LNCAP (cell line): ENCODE data around the gene STMND1.

Experiments
- TF ChIP-seq, protein P1 (sequence below): fragments of 450-650 bp; IDR thresholded peaks from 2 replicates; pipeline ENCODE4 v1.5.1; 2017; ENCODE audit warnings: mild to moderate bottlenecking

Gene STMND1

DNA sequence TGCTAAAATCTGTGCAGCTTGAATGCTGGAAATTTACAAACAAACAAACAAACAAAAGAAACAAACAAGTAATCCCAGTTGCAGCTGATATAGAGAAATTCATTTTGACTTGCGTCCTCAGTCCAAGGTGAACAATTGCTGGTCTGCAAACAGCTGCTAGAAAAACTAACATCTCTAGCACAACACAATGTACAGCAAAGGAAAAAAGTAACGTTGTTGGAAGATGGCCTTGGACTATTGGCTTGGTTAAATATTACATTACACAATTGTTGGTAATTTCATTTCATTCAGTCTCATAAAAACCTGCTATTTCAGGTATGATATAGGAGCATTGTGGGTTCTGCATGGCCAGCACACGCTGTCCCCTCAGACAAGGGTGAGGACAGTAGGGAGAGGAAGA is 50.0 kb downstream of the STMND1 start:
- TF ChIP-seq, protein P1, sequence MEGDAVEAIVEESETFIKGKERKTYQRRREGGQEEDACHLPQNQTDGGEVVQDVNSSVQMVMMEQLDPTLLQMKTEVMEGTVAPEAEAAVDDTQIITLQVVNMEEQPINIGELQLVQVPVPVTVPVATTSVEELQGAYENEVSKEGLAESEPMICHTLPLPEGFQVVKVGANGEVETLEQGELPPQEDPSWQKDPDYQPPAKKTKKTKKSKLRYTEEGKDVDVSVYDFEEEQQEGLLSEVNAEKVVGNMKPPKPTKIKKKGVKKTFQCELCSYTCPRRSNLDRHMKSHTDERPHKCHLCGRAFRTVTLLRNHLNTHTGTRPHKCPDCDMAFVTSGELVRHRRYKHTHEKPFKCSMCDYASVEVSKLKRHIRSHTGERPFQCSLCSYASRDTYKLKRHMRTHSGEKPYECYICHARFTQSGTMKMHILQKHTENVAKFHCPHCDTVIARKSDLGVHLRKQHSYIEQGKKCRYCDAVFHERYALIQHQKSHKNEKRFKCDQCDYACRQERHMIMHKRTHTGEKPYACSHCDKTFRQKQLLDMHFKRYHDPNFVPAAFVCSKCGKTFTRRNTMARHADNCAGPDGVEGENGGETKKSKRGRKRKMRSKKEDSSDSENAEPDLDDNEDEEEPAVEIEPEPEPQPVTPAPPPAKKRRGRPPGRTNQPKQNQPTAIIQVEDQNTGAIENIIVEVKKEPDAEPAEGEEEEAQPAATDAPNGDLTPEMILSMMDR: no peak

DNA sequence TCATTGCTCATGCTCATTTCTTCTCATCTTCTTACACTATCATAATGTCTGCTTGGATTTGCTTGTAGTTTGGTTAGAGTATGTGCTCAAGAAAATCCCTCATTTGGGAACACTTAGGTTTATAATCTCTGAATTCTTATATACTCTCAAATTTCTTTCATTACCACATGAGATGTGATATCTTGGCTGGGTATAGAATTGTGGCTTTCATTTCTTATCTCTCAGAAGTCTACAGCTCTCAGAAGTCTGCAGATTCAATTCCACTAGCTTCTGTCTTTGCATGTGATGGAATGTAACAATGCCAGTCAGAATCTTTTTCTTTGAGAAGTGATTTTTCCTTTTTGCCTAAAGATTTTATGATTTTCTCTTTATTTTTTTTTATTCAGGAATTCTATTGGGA is 50.9 kb downstream of the STMND1 start:
- TF ChIP-seq, protein P1: no peak

DNA sequence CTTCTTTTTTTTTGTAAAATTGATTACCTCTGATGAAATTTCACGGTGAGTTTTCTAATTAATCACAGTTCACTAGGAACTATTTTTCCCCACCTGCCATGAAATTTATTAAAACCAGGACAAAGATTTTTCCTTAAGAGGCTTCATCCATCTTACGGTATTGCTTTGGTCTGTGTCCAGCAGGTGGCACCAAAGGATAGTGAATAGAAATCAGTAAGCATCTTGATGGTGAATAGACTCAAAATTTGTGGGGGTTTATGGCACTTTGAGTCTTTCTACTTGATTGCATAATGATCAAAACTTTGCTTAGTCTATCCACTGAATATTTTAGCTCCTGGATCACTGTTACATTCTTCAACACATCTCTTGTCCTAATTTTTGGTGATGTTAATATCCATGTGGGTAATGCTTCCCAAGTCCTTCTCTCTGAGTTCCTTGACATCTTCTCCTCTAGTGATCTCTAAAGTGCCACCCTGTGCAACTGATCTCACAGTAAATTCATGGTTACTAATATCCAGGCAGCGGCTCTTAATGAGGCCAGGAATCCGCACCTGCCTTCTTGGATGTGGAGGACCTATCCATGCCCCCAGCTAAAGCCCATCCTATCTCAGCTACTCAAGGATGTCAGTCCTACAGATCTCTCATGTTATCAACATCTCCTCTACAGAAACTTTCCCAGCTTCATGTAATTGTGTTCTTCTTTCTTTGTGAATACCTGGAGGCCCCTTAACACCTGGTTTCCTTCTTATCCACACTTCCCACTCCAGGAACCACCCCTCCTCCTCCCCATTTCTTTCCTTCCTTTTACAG is 54.5 kb downstream of the STMND1 start:
- TF ChIP-seq, protein P1: peak; percentile 71

DNA sequence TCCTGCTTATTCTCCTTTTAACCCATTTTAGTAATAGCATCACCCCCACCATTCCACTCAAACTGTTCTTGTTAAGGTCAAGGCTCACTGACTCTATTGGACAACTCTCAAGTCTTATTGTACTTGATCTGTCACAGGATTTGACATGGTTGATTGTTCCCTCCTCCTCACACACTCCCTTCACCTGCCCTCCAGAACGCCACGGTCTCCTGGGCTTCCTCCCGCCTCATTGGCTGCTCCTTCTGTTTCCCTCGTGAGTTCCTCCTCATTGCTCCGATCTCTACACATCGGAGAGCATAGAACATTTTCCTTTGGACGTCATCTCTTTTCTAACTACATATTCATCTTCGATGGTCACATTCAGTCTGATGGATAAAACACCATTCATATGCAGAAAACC is 55.1 kb downstream of the STMND1 start:
- TF ChIP-seq, protein P1: no peak

DNA sequence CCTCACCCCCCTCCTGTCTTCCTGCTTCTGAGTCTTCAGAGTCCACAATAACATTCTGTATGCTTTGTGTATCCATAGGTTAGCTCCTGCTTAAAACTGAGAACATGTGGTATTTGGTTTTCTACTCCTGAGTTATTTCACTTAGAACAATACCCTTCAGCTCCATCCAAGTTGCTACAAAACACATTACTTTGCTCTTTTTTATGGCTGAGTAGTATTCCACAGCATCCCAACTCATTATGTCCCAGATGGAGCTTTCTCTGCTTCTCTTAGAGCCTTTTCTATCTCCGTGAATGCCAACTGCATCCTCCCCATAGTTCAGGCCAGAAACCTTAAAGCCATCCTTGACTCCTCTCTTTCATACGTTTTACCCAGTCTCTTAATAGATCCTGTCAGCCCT is 55.8 kb downstream of the STMND1 start:
- TF ChIP-seq, protein P1: no peak

DNA sequence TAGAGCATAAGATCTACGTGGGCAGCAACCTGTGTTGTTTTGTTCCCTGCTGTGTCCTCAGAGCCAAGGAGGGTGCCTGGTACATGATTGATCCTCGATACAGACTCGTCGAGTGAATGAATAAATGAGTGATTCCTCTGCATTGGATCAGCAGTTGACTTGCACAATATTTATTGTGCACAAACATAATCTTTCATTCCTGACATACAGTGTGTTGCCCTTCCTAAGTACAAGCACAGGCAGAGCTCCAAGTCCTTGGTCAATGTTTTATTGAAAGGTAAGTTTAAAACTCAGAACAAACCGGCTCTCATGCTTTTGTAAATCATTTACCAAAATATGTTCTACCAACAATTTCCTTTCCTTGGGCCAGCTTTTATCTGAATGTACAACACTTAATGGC is 57.4 kb downstream of the STMND1 start:
- TF ChIP-seq, protein P1: no peak

DNA sequence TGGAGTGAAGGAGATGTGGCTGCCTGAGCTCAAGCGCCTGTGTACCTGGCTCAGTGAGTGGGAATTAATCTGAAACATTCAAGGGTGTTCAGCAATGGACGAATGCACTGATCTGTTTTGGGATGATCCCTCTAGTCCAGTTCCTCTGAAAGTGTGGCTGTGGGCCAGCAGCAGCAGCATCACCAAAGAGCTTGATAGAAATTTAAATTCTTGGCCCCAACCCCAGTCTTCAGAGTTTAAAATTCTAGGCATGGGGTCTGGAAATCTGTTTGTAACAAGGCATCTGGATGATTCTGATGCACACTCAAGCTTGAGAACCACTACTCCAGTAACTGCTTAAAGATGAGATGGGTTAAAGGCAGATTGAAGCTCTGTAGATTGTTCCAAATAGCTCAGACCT is 59.2 kb downstream of the STMND1 start:
- TF ChIP-seq, protein P1: no peak

DNA sequence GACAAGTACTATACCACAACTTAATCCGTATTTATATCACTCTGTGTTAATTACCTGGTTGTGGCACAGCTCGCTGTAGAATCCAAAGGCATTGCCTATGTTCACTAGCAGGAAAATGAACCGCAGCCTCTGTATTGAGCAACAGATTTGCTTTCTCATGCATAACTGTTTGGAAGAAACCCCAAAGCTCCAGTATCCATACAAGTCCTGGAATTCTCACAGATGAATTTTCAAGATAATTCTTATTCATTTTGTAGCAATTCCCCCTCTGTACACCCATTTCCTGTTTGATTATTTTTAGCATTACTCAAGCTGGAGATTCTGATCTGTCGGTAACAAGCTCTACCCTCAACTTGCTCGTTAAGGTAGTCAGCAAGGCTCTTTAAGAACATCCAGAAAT is 63.5 kb downstream of the STMND1 start:
- TF ChIP-seq, protein P1: no peak
